ENCODE data around the gene MADD.

The MADD gene

DNA sequence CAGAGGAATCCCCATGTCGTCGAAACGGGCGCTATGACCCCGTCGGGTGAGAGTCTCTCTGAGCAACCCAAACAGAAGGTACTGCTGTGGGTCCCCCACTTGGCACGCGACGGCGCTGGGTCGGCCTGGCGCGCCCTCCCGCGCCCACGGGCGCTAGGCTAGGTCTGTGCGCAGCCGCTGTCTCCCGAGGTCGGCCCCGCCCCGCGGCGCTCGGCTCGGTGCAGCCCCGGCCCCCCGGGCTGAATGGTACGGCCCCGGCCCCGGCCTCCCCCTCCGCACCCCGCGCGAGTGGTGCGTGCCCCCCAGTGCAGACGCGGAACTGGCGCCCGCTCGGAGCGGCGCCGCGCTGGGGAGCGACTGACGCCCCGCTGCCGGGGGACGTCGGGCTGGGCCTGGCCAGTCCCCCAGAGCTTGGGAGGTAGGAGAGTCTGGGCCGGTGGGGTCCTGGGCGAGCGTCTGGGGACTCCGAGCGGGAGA, at the start of gene MADD:
Gene MADD (plus strand): TSS at position 305 of the 477 bp plus-strand sequence.
- peak; percentile 78 to 88 for DNase-seq

DNA sequence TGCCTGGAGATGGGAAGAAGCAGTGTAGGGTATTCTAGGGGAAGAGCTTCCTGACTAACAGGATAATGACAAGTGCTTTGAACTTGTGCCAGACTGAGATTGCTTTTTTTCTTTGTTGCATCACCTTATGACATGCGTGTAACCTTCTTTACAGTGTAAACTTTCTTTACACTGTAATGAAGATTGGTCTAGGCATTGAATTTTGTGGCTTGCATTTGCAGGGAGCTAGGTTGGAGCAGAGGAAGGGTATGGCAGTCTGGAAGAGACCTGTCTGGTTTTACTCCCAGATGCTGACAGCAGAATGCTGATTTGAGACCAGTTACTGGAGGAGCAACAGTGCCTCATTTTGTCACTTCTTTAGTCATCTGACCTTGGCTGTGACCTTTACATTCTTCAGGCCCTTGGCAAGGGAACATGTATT, 49.5 kb upstream of the MADD start:
- no peak for DNase-seq

DNA sequence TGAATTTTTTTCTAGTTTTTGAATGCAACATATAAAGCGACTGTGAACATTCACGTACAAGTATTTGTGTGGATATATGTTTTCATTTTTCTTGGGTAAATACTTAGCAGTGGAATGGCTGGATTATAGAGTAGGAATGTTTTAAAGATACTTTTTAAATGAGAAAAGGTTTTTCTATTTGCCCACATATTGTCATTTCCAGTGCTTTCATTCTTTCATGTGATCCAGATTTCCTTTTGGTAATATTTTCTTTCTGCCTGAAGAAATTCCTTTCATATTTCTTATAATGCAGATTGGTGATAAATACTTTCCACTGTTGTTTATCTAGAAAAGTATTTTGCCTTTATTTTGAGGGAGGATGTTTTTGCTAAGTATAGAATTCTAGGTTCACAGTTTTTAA, 47.2 kb upstream of the MADD start:
- DNase-seq, result no peak

DNA sequence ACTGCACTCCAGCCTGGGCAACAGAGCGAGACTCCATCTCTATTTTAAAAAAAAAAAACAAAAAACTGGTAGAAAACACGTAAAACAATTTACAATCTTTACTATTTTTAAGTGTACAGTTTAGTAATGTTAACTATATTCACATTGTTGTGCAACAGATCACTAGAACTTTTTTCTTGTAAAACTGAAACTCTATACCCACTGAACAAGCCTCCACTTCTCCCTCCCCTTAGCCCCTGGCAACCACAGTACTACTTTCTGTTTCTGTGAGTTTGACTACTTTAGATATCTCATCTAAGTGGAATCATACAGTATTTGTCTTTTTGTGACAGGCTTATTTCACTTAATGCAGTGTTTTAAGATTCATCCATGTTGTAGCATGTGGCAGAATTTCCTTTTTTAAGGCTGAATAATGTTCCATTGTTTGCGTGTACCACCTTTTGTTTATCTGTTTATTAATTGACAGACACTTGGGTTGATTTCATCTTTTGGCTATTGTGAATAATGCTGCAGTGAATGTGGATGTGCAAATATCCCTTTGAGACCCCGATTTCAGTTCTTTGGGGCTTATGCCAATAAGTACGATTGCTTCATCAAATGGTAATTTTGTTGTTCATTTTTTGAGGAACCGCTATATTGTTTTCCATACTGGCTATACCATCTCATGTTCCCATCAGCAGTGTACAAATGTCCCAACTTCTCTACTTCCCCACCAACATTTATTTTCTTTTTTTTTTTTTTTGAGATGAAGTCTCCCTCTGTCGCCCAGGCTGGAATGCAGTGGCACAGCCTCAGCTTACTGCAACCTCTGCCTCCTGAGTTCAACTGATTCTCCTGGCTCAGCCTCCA, 44.2 kb upstream of the MADD start:
- no peak for DNase-seq

DNA sequence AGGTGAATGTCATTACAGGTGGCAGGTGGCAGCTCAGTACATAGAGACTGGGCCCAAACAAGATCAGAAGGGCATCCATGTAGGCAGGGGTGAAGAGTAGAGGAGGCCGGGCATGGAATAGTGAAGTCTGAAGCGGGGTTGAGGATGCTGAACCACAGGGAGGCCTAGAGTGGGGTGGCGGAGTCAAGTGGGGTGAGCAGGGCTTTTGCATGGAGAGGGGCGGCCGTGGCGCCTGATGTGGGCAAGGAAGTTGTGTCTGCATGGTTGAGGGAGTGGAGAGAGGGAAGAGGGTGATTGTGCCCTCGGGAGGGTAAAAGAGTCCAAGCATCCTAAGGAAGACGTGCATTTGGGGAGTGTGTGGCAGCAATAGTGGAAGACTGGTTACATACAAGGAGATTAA, 40.8 kb upstream of the MADD start:
- DNase-seq, result no peak

DNA sequence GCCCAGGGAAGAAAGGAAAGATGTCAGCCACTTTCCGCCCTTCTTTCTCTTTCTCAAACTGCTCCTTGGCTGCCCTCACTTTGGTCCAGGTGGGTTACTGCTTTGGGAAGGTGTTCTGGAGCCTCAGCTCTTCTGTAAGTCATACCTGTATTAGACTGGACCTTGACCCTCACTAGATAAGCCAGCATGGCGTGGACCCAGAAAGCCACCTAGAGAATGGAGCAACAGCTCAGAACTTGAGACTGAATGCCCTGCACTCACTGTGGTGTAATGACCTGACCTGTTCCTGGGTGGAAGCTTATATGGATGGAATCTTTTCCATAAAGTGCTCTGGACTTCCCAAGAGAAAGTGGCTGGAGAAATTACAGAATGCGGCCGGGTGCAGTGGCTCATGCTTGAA, 36.9 kb upstream of the MADD start:
- DNase-seq, result no peak

DNA sequence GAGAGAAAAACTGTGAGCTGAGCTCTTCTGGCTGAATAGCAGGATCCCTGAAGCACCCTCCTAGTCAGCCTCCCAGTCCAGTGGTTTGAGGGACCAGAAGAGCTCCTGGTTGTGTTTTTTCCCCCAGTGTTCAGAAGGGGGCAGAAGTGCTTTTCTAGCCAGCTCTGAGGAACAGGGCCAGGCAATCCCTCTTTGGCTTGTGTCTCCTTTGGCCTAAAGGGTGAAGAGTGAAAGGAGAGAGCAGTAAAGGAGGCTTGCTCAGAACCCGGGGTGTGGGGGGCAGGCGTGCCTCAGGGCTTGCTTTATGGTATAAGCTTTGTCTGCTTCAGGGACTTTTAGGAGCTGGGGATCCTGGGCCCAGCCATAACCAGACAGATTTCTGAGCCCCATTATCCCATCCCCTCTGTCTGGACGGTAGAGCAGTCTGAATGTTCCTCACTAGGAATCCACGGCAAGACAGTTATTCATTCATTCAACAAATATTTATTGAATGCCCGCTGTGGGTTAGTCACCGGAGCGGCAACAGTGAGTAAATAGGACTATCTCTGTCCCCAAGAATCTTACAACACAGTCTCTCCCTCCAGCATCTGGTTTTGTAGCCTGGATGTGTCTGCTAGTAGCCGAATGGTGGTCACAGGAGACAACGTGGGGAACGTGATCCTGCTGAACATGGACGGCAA, 35.8 kb upstream of the MADD start:
- no peak for DNase-seq

DNA sequence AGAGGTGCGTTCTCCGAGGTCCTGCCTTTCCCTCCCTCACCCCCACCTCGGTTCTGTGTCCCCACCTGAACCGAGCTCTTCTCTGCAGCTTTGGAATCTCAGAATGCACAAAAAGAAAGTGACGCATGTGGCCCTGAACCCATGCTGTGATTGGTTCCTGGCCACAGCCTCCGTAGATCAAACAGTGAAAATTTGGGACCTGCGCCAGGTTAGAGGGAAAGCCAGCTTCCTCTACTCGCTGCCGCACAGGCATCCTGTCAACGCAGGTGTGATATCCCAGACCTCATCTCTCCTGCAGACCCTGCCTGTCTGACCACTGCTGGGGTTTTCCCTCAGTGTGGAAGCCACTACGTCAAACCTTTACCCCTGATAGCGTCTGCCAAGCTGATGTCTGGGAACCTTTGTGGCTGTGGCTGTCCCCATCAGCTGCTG, 35.2 kb upstream of the MADD start:
- no peak for DNase-seq

DNA sequence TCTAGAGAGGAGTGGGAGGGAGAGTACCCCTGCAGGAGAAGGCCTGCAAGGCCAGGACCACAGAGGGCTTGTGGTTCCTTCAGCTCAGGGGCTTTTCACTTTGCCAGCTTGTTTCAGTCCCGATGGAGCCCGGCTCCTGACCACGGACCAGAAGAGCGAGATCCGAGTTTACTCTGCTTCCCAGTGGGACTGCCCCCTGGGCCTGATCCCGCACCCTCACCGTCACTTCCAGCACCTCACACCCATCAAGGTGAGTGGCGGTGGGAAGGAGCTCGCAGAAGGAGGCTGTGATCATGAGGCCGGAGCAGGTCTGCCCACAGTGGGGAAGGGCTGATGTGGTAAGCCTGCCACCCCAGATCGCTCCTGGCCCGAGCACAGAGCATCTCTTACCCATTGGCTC, 34.8 kb upstream of the MADD start:
- no peak for DNase-seq

DNA sequence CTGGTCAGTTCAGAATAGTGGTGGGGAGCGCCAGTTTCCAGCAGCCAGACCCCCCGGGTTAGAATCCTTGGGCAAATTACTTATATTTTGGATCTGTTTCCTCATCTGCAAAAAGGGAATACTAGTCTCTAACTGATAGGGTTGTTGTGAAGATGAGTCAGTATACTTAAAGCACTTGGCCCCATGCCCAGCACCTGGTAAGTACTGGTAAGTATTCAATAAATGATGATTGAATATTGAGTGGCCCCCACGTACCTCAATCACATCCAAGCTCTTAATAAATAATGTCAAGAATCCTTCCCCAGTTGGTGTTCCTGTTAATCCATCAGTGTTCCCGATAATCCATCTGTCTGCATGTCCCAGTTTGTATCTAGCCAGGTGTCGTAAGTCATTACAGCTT, 33.5 kb upstream of the MADD start:
- peak in 1 of 2 experiments; percentile 73 for DNase-seq

DNA sequence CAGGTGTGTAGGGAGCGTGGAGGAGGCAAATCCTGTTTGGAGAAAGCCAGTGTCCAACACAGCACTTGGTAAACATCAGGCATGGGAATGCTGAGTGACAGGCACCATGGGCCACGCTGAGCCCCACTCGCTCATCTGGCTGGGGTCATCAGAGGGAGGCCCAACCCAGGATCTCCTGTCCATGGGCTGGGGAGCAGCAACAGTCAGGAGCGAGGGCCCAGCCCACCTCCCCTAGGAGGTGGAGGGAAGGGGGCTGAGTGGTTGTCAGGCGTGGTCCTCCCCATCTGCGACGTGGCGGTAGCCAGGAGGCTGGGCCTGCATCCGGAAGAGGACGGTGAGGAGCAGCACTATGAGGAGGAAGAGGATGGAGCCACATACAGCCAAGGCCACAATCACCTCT, 30.1 kb upstream of the MADD start:
- DNase-seq, result no peak

DNA sequence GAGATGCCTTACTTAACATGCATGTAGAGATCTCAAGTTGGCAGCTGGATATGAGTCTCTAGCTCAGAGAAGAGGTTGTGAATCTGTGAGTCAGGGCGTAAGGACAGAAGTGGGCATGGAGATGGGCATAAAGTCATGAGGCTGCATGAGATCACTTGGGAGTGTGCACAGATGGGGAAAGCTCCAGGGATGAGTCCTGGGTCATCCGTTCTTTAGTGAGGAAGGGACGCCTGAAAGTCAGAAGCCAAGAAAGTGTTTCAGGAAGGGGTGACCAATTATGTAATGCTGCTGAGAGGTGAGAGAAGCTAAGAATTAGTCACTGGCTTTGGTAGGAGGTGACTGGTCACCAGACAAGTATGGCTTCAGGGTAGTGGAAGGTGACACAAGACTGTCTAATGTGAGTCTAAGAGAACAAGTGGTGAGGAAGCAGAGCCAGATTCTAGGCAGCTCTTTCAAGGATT, 28.1 kb upstream of the MADD start:
- no peak for DNase-seq

DNA sequence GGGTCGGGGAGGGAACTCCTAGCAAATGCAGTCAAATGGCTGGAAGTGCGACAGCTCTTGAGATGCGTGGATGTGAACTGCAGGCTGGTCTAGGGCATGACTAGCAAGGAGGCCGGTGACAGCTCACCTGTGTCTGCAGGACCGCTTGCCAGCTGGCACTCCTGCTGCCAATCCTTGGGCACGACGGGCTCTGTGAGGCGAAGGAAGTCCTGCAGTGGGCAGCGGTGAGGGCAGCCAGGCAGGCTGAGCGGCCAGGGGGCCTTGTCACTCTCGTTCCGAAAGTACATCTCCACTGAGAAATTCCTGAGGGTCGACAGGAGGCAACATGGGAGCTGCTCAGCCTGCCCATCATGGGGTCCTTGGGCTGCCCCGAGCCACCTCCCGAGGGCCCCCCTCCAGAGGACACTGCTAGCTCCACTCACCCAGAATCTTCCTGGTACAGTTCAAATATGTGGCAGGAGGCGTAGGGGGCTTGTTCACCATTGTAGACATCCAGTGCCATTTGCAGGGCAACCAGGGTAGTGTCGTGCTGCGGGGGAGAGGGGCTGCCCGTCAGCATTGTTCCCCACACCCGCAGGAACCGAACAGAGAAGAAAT, 27.2 kb upstream of the MADD start:
- no peak for DNase-seq

DNA sequence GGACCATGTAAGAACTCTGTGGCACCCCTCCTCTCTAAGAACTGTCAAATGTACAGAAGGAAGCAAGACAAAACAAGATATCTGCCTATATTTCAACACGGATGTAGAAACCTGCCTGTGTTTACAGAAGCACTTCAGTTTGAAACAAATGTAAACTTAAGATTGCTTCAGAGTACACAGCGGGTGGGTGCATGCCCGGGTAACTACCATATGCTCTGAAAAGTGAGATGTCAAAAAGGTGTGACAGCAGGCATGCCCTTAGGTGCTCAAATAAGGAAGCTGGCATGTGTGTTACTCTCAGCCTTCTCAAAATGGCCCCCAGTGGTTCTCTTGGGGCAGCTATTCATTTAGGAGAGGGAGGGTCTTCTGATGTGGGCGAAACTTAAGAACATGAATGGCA, 26.5 kb upstream of the MADD start:
- DNase-seq, result no peak

DNA sequence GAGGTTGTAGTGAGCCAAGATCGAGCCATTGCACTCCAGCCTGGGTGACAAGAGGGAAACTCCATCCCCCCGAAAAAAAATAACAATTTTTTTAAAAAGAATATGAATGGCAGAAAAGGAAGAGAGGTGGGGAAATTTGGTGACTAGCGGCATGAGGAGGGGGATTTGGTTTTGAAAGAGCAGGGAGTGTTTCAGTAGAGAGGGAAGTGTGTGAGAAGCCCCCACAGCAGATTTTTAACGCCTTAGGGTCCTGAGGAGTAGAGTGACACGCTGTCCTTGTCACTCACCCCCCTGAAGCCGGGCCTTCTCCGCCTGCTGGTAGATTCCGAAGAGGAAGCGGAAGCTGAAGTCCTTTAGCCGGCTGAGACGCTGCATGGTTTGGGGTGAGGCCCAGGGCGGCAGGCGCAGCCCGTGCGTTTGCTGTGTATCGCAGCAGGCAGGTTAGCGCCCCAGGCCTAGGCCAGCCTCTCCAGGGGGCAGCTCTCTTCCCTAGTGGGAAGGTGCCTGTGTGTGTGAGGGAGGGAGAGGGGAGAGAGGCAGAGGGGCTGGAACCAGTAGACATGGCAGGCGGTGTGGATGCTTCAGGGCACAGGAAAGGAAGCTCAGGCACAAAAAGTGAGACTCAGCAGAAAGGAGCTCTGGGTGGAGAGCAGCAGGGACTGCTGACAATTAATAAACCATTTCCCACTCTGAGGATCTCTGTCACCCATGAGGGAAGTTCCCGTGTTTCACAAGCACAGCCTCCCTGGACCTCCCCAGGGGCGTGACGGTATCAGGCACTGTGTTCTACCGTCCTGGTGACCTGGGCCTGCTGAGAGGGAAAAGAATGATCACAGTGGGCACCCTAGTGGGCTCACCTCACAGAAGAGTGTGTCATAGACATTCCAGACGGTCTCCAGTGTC, 25.2 kb upstream of the MADD start:
- DNase-seq, result no peak

DNA sequence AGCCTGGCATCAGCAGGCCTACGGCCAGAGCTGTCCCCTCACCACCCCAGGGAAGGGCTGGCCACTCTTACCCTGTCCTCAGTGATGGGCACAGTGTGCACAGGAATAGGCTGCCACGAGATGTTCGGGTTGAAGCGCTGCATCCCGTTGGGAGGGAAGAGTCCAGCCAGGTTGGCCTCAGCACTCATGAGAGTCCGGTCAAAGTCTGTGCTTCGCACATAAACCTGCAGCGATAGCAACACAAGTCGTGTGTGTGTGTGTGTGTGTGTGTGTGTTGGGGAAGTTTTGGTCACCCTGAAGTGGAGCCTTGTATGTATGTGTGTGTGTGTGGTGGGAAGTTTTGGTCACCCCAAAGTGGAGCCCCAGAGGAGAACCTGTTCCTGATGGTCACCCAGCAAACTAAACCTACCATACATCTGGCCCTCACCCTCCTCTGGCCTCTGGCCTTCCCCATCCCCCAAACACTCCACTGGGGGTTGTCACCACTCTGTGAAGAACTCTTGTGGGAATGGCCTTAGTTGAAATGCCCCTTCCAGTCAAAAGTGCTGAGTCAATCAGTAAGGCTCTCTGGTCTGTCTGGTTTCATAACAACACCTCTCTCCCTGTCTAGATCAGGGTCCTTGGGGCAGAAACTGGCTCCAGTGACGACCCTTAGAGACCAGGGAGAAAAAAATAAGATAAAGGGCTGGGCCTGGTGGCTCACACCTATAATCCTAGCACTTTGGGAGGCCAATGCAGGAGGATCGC, 24.1 kb upstream of the MADD start:
- no peak for DNase-seq

DNA sequence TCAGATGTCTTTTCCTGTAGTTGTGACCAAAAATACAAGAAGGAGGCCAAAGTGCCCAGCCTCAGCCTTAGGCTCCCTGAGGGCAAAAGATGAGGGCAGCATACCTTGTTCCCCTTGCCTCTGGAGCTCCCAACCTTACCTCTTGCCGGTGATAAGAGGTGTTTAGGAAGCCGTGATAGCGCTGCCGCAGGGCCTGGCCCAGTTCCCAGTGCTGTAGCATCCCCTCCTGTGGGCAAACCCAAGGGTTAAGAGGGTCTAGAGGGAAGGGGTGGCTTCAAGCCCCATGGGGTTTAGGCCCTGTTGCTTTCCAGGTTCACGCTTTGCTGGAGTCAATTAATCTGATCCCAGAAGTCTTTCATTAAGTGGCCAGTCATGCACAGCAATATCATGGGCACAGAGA, 22.4 kb upstream of the MADD start:
- no peak for DNase-seq

DNA sequence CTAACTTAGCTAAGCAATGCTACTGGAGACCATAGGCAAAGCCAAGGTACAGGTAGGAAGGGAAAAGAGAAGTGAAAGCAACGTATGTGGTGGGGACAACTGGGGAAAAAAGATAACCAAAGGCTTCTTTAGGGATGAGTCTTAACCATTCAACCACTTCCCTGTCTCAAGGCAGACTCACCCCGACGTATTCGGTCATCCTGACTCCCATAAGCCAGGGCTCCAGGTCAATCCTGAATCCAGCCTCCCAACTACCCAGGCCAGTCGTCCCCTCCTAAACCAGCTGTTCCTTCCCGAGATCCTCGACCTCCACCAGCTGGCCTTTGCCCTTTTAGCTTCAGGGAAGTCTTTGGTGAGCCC, 21.6 kb upstream of the MADD start:
- DNase-seq, result peak in 1 of 2 experiments; percentile 45

DNA sequence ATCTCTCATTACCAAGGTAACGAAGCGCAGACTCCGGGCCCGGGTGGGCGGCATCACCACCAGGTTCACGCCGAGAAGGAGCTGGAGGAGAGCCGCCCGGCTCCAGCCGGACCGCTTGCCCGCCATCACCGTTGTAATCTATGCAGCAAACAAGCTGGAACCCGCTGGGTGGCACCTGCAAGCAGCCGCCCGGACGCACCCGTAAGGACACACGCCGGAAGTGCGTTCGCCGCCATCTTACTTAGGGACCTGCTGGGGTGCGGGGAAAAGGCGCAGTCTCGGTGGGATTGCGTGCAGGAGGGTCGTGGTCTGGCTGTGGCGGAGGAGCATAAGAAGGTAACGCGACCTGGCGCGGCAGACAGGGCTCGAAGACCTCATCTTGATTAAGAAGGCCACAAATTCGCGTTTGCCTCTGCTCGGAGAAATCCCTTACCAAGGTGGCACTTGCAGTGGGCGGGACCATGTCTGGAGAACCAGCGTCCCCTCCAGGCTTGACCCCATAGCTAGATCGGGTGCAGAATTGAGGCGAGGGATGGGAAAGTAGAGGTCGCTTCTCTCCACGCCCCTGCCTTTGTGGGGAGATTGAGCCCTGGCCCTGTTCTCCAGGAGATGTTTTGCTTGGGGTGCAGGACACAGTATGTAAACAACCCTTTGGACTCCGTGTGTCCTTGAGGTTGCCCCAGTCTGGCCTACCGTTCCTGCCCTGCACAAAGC, 21.1 kb upstream of the MADD start, which contains the start of gene ACP2:
Gene ACP2 (minus strand): TSS at position 151 of the 714 bp plus-strand sequence. CDS start 25 bp downstream, at position 126.
- peak; percentile 79 to 88 for DNase-seq

DNA sequence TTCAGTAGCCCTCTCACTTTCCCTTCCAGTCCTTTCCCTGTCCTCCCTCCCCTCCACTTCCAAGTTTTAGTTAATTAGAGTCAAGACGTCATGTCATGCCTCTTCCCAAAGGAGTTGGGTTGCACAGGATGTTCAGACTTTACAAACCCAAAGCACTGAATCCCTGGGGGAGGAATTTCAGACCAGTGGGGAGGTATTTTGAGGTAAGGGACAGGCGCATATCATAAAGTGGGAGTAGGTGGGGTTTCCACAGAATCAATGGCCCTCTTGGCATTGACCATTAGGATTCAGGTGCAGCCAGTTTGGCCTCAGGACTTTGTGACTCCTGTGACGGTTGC, 20.6 kb upstream of the MADD start:
- DNase-seq, result no peak

DNA sequence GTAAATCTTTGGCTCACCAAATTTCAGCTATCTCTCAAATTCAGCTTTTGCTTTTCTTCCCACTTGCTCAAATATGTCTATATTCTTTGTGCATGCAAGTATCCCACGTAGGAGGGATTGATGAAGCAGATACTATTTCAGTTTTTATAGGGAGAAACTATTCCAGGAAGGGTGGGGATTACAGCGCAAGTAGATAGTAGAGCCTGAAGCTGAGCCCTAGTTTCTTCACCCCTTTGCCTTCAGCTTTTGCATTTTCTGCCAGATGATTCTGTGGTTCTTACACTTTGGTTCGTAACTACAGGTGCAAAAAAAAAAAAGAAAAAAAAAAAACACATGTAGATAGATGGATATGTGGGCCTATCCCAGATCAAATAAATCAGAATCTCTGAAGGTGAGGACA, 18.2 kb upstream of the MADD start:
- no peak for DNase-seq

Data from NCI-H524 (cell line).